GM19035 (cell line): Measurements from ENCODE around the gene RNF111.

Experiments used
- ATAC-seq: cut with Tn5 transposase; IDR thresholded peaks from one replicate; pipeline ENCODE4 v1.9.1; 2021; ENCODE audit not compliant: unreplicated experiment

RNF111 gene

GRCh38 chr15:58987491-58988005 is at the start of gene RNF111:
RNF111 (plus strand) TSS chr15:58987663; CDS start chr15:59030823, 43,160 bp downstream.
- peak; percentile 85 for ATAC-seq

- no peak for ATAC-seq
Observed at GRCh38 chr15:58947179-58947578, 40.3 kb upstream of the RNF111 start.

- no peak for ATAC-seq
Observed at GRCh38 chr15:58951388-58952007, 36.0 kb upstream of the RNF111 start.

- ATAC-seq, result no peak
Observed at GRCh38 chr15:58952751-58953150, 34.7 kb upstream of the RNF111 start.

GRCh38 chr15:58957101-58957973 is 30.1 kb upstream of the RNF111 start:
- peak; percentile 63 for ATAC-seq

- ATAC-seq, result no peak
Observed at GRCh38 chr15:58958811-58959210, 28.7 kb upstream of the RNF111 start.

GRCh38 chr15:58962136-58962535 is 25.3 kb upstream of the RNF111 start:
- no peak for ATAC-seq

- no peak for ATAC-seq
Observed at GRCh38 chr15:58962662-58963565, 24.5 kb upstream of the RNF111 start.

GRCh38 chr15:58966698-58967097 is 20.8 kb upstream of the RNF111 start:
- ATAC-seq, result no peak

- no peak for ATAC-seq
Observed at GRCh38 chr15:58967479-58967878, 20.0 kb upstream of the RNF111 start.

GRCh38 chr15:58977887-58978286 is 9.6 kb upstream of the RNF111 start:
- no peak for ATAC-seq

GRCh38 chr15:58980351-58980939 is 7.0 kb upstream of the RNF111 start:
- ATAC-seq, result no peak

- ATAC-seq, result no peak
Observed at GRCh38 chr15:58981808-58982475, 5.5 kb upstream of the RNF111 start.

GRCh38 chr15:58983261-58983660 is 4.2 kb upstream of the RNF111 start:
- ATAC-seq, result no peak

- no peak for ATAC-seq
Observed at GRCh38 chr15:58985443-58985842, 2.0 kb upstream of the RNF111 start.

- no peak for ATAC-seq
Observed at GRCh38 chr15:58987036-58987435, 427 bp upstream of the RNF111 start.

GRCh38 chr15:58988006-58988785 is 733 bp downstream of the RNF111 start:
- peak; percentile 50 for ATAC-seq

- no peak for ATAC-seq
Observed at GRCh38 chr15:58992181-58992580, 4.7 kb downstream of the RNF111 start.

- ATAC-seq, result no peak
Observed at GRCh38 chr15:58994906-58995453, 7.5 kb downstream of the RNF111 start.
